Muscle layer of colon (tissue), 2 donors: ENCODE results near the gene GABRB2.

Experiments
- H3K27ac ChIP-seq: one replicate; pipeline ENCODE4 v1.7.0; 2013; ENCODE audit warnings: low read depth, mild to moderate bottlenecking, low read length, moderate library complexity
- H3K27me3 ChIP-seq, 2 donors: one replicate each; pipeline ENCODE4 v1.7.0; 2013; ENCODE audit warnings: low read length in 2 of 2, mild to moderate bottlenecking in 2 of 2; ENCODE audit not compliant: insufficient read depth in 2 of 2, control insufficient read depth in 1 of 2
- H3K36me3 ChIP-seq: one replicate; pipeline ENCODE4 v1.7.0; 2013; ENCODE audit warnings: mild to moderate bottlenecking, low read length; ENCODE audit not compliant: insufficient read depth
- H3K4me1 ChIP-seq: one replicate; pipeline ENCODE4 v1.7.0; 2013; ENCODE audit warnings: mild to moderate bottlenecking, low read length; ENCODE audit not compliant: insufficient read depth
- H3K4me3 ChIP-seq, 2 donors: one replicate each; pipeline ENCODE4 v1.7.0; 2013; ENCODE audit warnings: low read length in 2 of 2, low read depth in 1 of 2, mild to moderate bottlenecking in 1 of 2, moderate library complexity in 1 of 2
- H3K9ac ChIP-seq: one replicate; pipeline ENCODE4 v1.7.0; 2013; ENCODE audit warnings: low read length
- H3K9me3 ChIP-seq: one replicate; pipeline ENCODE4 v1.7.0; 2013; ENCODE audit warnings: mild to moderate bottlenecking, low read length
- donor health status: abdominal sarcoma.
- donor health status: Adenocarcinoma of cecum.

GABRB2 gene

GRCh38 chr5:161340012-161340411 is 206.5 kb downstream of the GABRB2 start:
- Histone ChIP-seq H3K4me3 (no peak overlapping the region), H3K27ac (no peak overlapping the region), H3K4me1 (no peaks in the 10 kb centered on the region), H3K9ac (no peak overlapping the region), H3K27me3 (no peaks in the 10 kb centered on the region), H3K9me3 (no peaks in the 10 kb centered on the region), H3K36me3 (no peaks in the 10 kb centered on the region)

GRCh38 chr5:161333194-161333880 is 213.2 kb downstream of the GABRB2 start:
- Histone ChIP-seq H3K27ac (no peak overlapping the region), H3K9me3 (no peaks in the 10 kb centered on the region), H3K36me3 (no peaks in the 10 kb centered on the region), H3K27me3 (no peaks in the 10 kb centered on the region), H3K4me3 (no peak overlapping the region), H3K9ac (no peak overlapping the region), H3K4me1 (no peaks in the 10 kb centered on the region)

- Histone ChIP-seq H3K27ac (no peak overlapping the region), H3K4me1 (no peaks in the 10 kb centered on the region), H3K9ac (no peak overlapping the region), H3K36me3 (no peaks in the 10 kb centered on the region), H3K27me3 (no peaks in the 10 kb centered on the region), H3K9me3 (no peaks in the 10 kb centered on the region), H3K4me3 (no peak overlapping the region)
These were observed 214.2 kb downstream of the GABRB2 start for GRCh38 chr5:161332343-161332742.

- H3K4me3 ChIP-seq: no peak overlapping the region
- H3K27ac ChIP-seq: no peak overlapping the region
- no peaks in the 10 kb centered on the region for H3K27me3 ChIP-seq
- H3K36me3 ChIP-seq: no peaks in the 10 kb centered on the region
- H3K4me1 ChIP-seq: no peaks in the 10 kb centered on the region
- no peaks in the 10 kb centered on the region for H3K9me3 ChIP-seq
- H3K9ac ChIP-seq: no peak overlapping the region
These were observed 232.5 kb downstream of the GABRB2 start for GRCh38 chr5:161314033-161314432.

GRCh38 chr5:161312882-161313281 is 233.6 kb downstream of the GABRB2 start:
- H3K9me3 ChIP-seq: no peaks in the 10 kb centered on the region
- no peak overlapping the region for H3K9ac ChIP-seq
- no peaks in the 10 kb centered on the region for H3K27me3 ChIP-seq
- H3K4me3 ChIP-seq: no peak overlapping the region
- no peak overlapping the region for H3K27ac ChIP-seq
- no peaks in the 10 kb centered on the region for H3K36me3 ChIP-seq
- no peaks in the 10 kb centered on the region for H3K4me1 ChIP-seq

GRCh38 chr5:161311965-161312364 is 234.6 kb downstream of the GABRB2 start:
- no peaks in the 10 kb centered on the region for H3K4me1 ChIP-seq
- no peaks in the 10 kb centered on the region for H3K36me3 ChIP-seq
- H3K9me3 ChIP-seq: no peaks in the 10 kb centered on the region
- H3K9ac ChIP-seq: no peak overlapping the region
- H3K4me3 ChIP-seq: no peak overlapping the region
- no peak overlapping the region for H3K27ac ChIP-seq
- no peaks in the 10 kb centered on the region for H3K27me3 ChIP-seq

- no peaks in the 10 kb centered on the region for H3K36me3 ChIP-seq
- no peaks in the 10 kb centered on the region for H3K9me3 ChIP-seq
- no peak overlapping the region for H3K9ac ChIP-seq
- no peak overlapping the region for H3K27ac ChIP-seq
- no peak overlapping the region for H3K4me3 ChIP-seq
- no peaks in the 10 kb centered on the region for H3K27me3 ChIP-seq
- no peaks in the 10 kb centered on the region for H3K4me1 ChIP-seq
These were observed 235.3 kb downstream of the GABRB2 start for GRCh38 chr5:161311146-161311708.

- H3K27me3 ChIP-seq: no peaks in the 10 kb centered on the region
- no peak overlapping the region for H3K27ac ChIP-seq
These were observed 240.1 kb downstream of the GABRB2 start for GRCh38 chr5:161306351-161306995.

GRCh38 chr5:161305601-161306000 is 240.9 kb downstream of the GABRB2 start:
- Histone ChIP-seq H3K27ac (no peak overlapping the region), H3K27me3 (no peaks in the 10 kb centered on the region), H3K9me3 (no peaks in the 10 kb centered on the region), H3K9ac (no peak overlapping the region), H3K4me1 (no peaks in the 10 kb centered on the region), H3K4me3 (no peak overlapping the region), H3K36me3 (no peaks in the 10 kb centered on the region)

More at GRCh38 chr5:161306351-161306995, 240.1 kb downstream of the GABRB2 start:
- Histone ChIP-seq H3K36me3 (no peaks in the 10 kb centered on the region), H3K4me1 (no peaks in the 10 kb centered on the region), H3K4me3 (no peak overlapping the region), H3K9me3 (no peaks in the 10 kb centered on the region), H3K9ac (no peak overlapping the region)

- Histone ChIP-seq H3K9me3 (no peaks in the 10 kb centered on the region), H3K27ac (no peak overlapping the region), H3K36me3 (no peaks in the 10 kb centered on the region), H3K4me3 (no peak overlapping the region), H3K27me3 (no peaks in the 10 kb centered on the region), H3K9ac (no peak overlapping the region), H3K4me1 (no peaks in the 10 kb centered on the region)
These were observed 244.0 kb downstream of the GABRB2 start for GRCh38 chr5:161302559-161302958.

- Histone ChIP-seq H3K9me3 (no peaks in the 10 kb centered on the region), H3K4me3 (no peak overlapping the region), H3K9ac (no peak overlapping the region), H3K4me1 (no peaks in the 10 kb centered on the region), H3K27me3 (no peaks in the 10 kb centered on the region), H3K27ac (no peak overlapping the region), H3K36me3 (no peaks in the 10 kb centered on the region)
These were observed 244.9 kb downstream of the GABRB2 start for GRCh38 chr5:161301586-161301985.

GRCh38 chr5:161299053-161299452 is 247.5 kb downstream of the GABRB2 start:
- no peak overlapping the region for H3K27ac ChIP-seq
- H3K27me3 ChIP-seq: no peaks in the 10 kb centered on the region
- H3K9me3 ChIP-seq: no peaks in the 10 kb centered on the region
- no peak overlapping the region for H3K4me3 ChIP-seq
- no peak overlapping the region for H3K9ac ChIP-seq
- H3K4me1 ChIP-seq: no peaks in the 10 kb centered on the region
- H3K36me3 ChIP-seq: no peaks in the 10 kb centered on the region
